T-helper 1 cell (primary cell): ENCODE results near the gene DIP2B.
"Not testable (repeated sequence)": the region's sequence is repeated elsewhere in the genome, so short reads cannot be mapped to it uniquely, and the experiment has no call there.

ENCODE experiments used
- DNase-seq, 5 donors: peaks; one replicate each; pipeline ENCODE4 v3.0.0-alpha.2; 2012 to 2020

DIP2B gene

GRCh38 chr12:50555471-50555885 is 50.7 kb downstream of the DIP2B start:
- DNase-seq = peak in 1 of 5 donors; percentile 25

- no peak for DNase-seq
Observed at GRCh38 chr12:50556273-50556672, 51.5 kb downstream of the DIP2B start.

GRCh38 chr12:50556796-50557195 is 52.0 kb downstream of the DIP2B start:
- DNase-seq = not testable (repeated sequence)

- no peak for DNase-seq
Observed at GRCh38 chr12:50557421-50557820, 52.6 kb downstream of the DIP2B start.

- no peak for DNase-seq
Observed at GRCh38 chr12:50558970-50559369, 54.2 kb downstream of the DIP2B start.

- no peak for DNase-seq
Observed at GRCh38 chr12:50562520-50563433, 58.0 kb downstream of the DIP2B start.

- no peak for DNase-seq
Observed at GRCh38 chr12:50563434-50563787, 58.6 kb downstream of the DIP2B start.

- no peak for DNase-seq
Observed at GRCh38 chr12:50564237-50564947, 59.6 kb downstream of the DIP2B start.

GRCh38 chr12:50564948-50565297 is 60.1 kb downstream of the DIP2B start:
- no peak for DNase-seq

GRCh38 chr12:50566066-50566465 is 61.3 kb downstream of the DIP2B start:
- no peak for DNase-seq

- DNase-seq = no peak
Observed at GRCh38 chr12:50567926-50568325, 63.1 kb downstream of the DIP2B start.

GRCh38 chr12:50568338-50569091 is 63.7 kb downstream of the DIP2B start:
- DNase-seq = no peak

GRCh38 chr12:50569321-50569720 is 64.5 kb downstream of the DIP2B start:
- DNase-seq = no peak

- no peak for DNase-seq
Observed at GRCh38 chr12:50569876-50570275, 65.1 kb downstream of the DIP2B start.

GRCh38 chr12:50571786-50572185 is 67.0 kb downstream of the DIP2B start:
- no peak for DNase-seq

- DNase-seq = no peak
Observed at GRCh38 chr12:50572287-50572686, 67.5 kb downstream of the DIP2B start.

- no peak for DNase-seq
Observed at GRCh38 chr12:50572760-50573159, 68.0 kb downstream of the DIP2B start.

GRCh38 chr12:50573271-50573670 is 68.5 kb downstream of the DIP2B start:
- DNase-seq = no peak

GRCh38 chr12:50574601-50575348 is 70.0 kb downstream of the DIP2B start:
- no peak for DNase-seq

- no peak for DNase-seq
Observed at GRCh38 chr12:50579757-50580267, 75.0 kb downstream of the DIP2B start.

GRCh38 chr12:50580436-50580835 is 75.7 kb downstream of the DIP2B start:
- no peak for DNase-seq
